Measurements from ENCODE around the gene MRPL34.

Gene MRPL34

GRCh38 chr19:17303167-17303939 lies 2.3 kb upstream of the MRPL34 start, which contains the start of gene ABHD8:
TSS of gene ABHD8 (minus strand) at chr19:17303425. CDS start at chr19:17301616, 1,809 bp downstream.
- peak within 1 kb of the TSS; percentile 67 for H3K4me3 ChIP-seq (ENCODE audit: low read depth, low read length)
- DNase-seq (ENCODE audit: low read depth), result peak; percentile 88
- in situ Hi-C loops (cut with HindIII; ENCODE audit: low sequenced_read_pairs), result loop anchor here (25.0 kb wide), 1 partner anchor 141 kb away; no protein-coding TSS in a partner anchor
- peak; percentile 45 for TF ChIP-seq CTCF (IDR thresholded peaks at IDR 0.05; ENCODE audit: low read depth, low read length, missing control alignments)

- no peak for DNase-seq (ENCODE audit: low read depth)
- TF ChIP-seq CTCF (IDR thresholded peaks at IDR 0.05; ENCODE audit: low read depth, low read length, missing control alignments), result no peak
- in situ Hi-C loops (cut with HindIII; ENCODE audit: low sequenced_read_pairs), result loop anchor here (25.0 kb wide), 1 partner anchor 142 kb away; no protein-coding TSS in a partner anchor
- H3K4me3 ChIP-seq (ENCODE audit: low read depth, low read length), result no peak overlapping the region
Measured at GRCh38 chr19:17303940-17304267, 1.8 kb upstream of the MRPL34 start.

GRCh38 chr19:17304386-17305215 lies 1.1 kb upstream of the MRPL34 start:
- no peak for DNase-seq (ENCODE audit: low read depth)
- no peak overlapping the region for H3K4me3 ChIP-seq (ENCODE audit: low read depth, low read length)
- in situ Hi-C loops (cut with HindIII; ENCODE audit: low sequenced_read_pairs), result loop anchor here (25.0 kb wide), 1 partner anchor 142 kb away; no protein-coding TSS in a partner anchor
- TF ChIP-seq CTCF (IDR thresholded peaks at IDR 0.05; ENCODE audit: low read depth, low read length, missing control alignments), result no peak

GRCh38 chr19:17305216-17305516 lies 506 bp upstream of the MRPL34 start:
- in situ Hi-C loops (cut with HindIII; ENCODE audit: low sequenced_read_pairs), result loop anchor here (25.0 kb wide), 1 partner anchor 143 kb away; no protein-coding TSS in a partner anchor
- H3K4me3 ChIP-seq (ENCODE audit: low read depth, low read length), result peak overlapping the region; percentile 81
- DNase-seq (ENCODE audit: low read depth), result no peak
- TF ChIP-seq CTCF (IDR thresholded peaks at IDR 0.05; ENCODE audit: low read depth, low read length, missing control alignments), result no peak

- no peak for DNase-seq (ENCODE audit: low read depth)
- peak overlapping the region; percentile 81 for H3K4me3 ChIP-seq (ENCODE audit: low read depth, low read length)
- in situ Hi-C loops (cut with HindIII; ENCODE audit: low sequenced_read_pairs), result loop anchor here (25.0 kb wide), 1 partner anchor 144 kb away; no protein-coding TSS in a partner anchor
- no peak for TF ChIP-seq CTCF (IDR thresholded peaks at IDR 0.05; ENCODE audit: low read depth, low read length, missing control alignments)
Measured at GRCh38 chr19:17306285-17306714, 628 bp downstream of the MRPL34 start.

- in situ Hi-C loops (cut with HindIII; ENCODE audit: low sequenced_read_pairs), result loop anchor here (25.0 kb wide), 1 partner anchor 146 kb away; no protein-coding TSS in a partner anchor
- TF ChIP-seq CTCF (IDR thresholded peaks at IDR 0.05; ENCODE audit: low read depth, low read length, missing control alignments), result no peak
- no peak for DNase-seq (ENCODE audit: low read depth)
- no peak overlapping the region for H3K4me3 ChIP-seq (ENCODE audit: low read depth, low read length)
Measured at GRCh38 chr19:17307876-17308377, 2.3 kb downstream of the MRPL34 start.

Measured in astrocyte of the cerebellum (primary cell).